SK-N-MC (cell line): ENCODE results near the gene TPD52L2.
"Not testable (repeated sequence)": the region's sequence is repeated elsewhere in the genome, so short reads cannot be mapped to it uniquely, and the experiment has no call there.

ENCODE experiments used
- EZH2 ChIP-seq: fragments of 200-600 bp; sonication (generic); IDR thresholded peaks from one replicate; pipeline ENCODE4 v1.6.1; 2017; ENCODE audit warnings: antibody characterized with exemption
- POLR2AphosphoS5 ChIP-seq: IDR thresholded peaks from 2 replicates; pipeline ENCODE4 v1.6.1; 2012; ENCODE audit warnings: mild to moderate bottlenecking, low read depth, low read length, borderline replicate concordance

DNA sequence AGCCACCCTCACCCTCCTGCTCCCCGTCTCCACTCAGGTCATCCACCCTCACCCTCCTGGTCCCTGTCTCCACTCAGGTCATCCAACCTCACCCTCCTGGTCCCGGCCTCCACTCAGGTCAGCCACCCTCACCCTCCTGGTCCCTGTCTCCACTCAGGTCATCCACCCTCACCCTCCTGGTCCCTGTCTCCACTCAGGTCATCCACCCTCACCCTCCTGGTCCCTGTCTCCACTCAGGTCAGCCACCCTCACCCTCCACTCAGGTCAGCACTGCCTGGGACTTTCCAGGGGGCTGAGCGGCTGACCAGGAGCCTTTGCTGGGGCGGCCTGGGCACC, 11.4 kb upstream of the TPD52L2 start:
- TF ChIP-seq EZH2, POLR2AphosphoS5: not testable (repeated sequence)
